HG03060 (cell line): Measurements from ENCODE around the gene KMT2C.
"Not testable (repeated sequence)": the region's sequence is repeated elsewhere in the genome, so short reads cannot be mapped to it uniquely, and the experiment has no call there.

Source experiments
- ATAC-seq: cut with Tn5 transposase; IDR thresholded peaks from one replicate; pipeline ENCODE4 v1.9.1; 2021; ENCODE audit warnings: low read depth, moderate number of reproducible peaks; ENCODE audit not compliant: unreplicated experiment

Gene KMT2C

GRCh38 chr7:152435384-152436110 lies at the start of gene KMT2C:
Gene KMT2C, minus strand, starts transcription at chr7:152436003. Its CDS starts 217 bp downstream, at chr7:152435786.
- no peak for ATAC-seq

- no peak for ATAC-seq
Measured at GRCh38 chr7:152481082-152481481, 45.3 kb upstream of the KMT2C start.

- no peak for ATAC-seq
Measured at GRCh38 chr7:152480664-152481063, 44.9 kb upstream of the KMT2C start.

GRCh38 chr7:152479595-152479994 lies 43.8 kb upstream of the KMT2C start:
- ATAC-seq, result no peak

- ATAC-seq, result no peak
Measured at GRCh38 chr7:152478140-152478539, 42.3 kb upstream of the KMT2C start.

- ATAC-seq, result no peak
Measured at GRCh38 chr7:152477079-152477478, 41.3 kb upstream of the KMT2C start.

- no peak for ATAC-seq
Measured at GRCh38 chr7:152476551-152476950, 40.7 kb upstream of the KMT2C start.

GRCh38 chr7:152471023-152471620 lies 35.3 kb upstream of the KMT2C start:
- ATAC-seq, result not testable (repeated sequence)

- not testable (repeated sequence) for ATAC-seq
Measured at GRCh38 chr7:152470251-152471022, 34.6 kb upstream of the KMT2C start.

- not testable (repeated sequence) for ATAC-seq
Measured at GRCh38 chr7:152469576-152469975, 33.8 kb upstream of the KMT2C start.

- no peak for ATAC-seq
Measured at GRCh38 chr7:152467225-152467624, 31.4 kb upstream of the KMT2C start.

GRCh38 chr7:152465119-152465387 lies 29.2 kb upstream of the KMT2C start:
- no peak for ATAC-seq

- peak; percentile 24 for ATAC-seq
Measured at GRCh38 chr7:152464312-152465118, 28.7 kb upstream of the KMT2C start.

- ATAC-seq, result peak; percentile 72
Measured at GRCh38 chr7:152463709-152464311, 28.0 kb upstream of the KMT2C start.

GRCh38 chr7:152462995-152463708 lies 27.3 kb upstream of the KMT2C start:
- ATAC-seq, result peak; percentile 22

GRCh38 chr7:152459724-152460251 lies 24.0 kb upstream of the KMT2C start:
- no peak for ATAC-seq

GRCh38 chr7:152451356-152451755 lies 15.6 kb upstream of the KMT2C start:
- ATAC-seq, result no peak

- not testable (repeated sequence) for ATAC-seq
Measured at GRCh38 chr7:152445386-152446008, 9.7 kb upstream of the KMT2C start.

GRCh38 chr7:152443586-152443985 lies 7.8 kb upstream of the KMT2C start:
- no peak for ATAC-seq
